Stimulated activated CD8-positive, alpha-beta memory T cell treated with anti-CD3 and anti-CD28 coated beads, Interleukin-4, amount 100 ng/mL, for 24 hours (primary cell): ENCODE data around the gene MX1.

ENCODE experiments used
- DNase-seq: peaks from one replicate; pipeline ENCODE4 v3.0.0-alpha.2; 2020; ENCODE audit warnings: low read depth

MX1 gene

GRCh38 chr21:41460578-41461527 is 34.8 kb downstream of the MX1 start:
- DNase-seq = peak; percentile 26

GRCh38 chr21:41465176-41465781 is 39.2 kb downstream of the MX1 start:
- DNase-seq = no peak

- no peak for DNase-seq
Observed at GRCh38 chr21:41466024-41466820, 40.2 kb downstream of the MX1 start.

- no peak for DNase-seq
Observed at GRCh38 chr21:41470054-41470453, 44.0 kb downstream of the MX1 start.

GRCh38 chr21:41472753-41473548 is 46.9 kb downstream of the MX1 start:
- no peak for DNase-seq

- no peak for DNase-seq
Observed at GRCh38 chr21:41475714-41476420, 49.8 kb downstream of the MX1 start.

- no peak for DNase-seq
Observed at GRCh38 chr21:41477641-41478318, 51.7 kb downstream of the MX1 start.

- no peak for DNase-seq
Observed at GRCh38 chr21:41478319-41479177, 52.5 kb downstream of the MX1 start.

GRCh38 chr21:41479686-41480085 is 53.6 kb downstream of the MX1 start:
- no peak for DNase-seq

- DNase-seq = no peak
Observed at GRCh38 chr21:41480086-41480690, 54.1 kb downstream of the MX1 start.

- DNase-seq = no peak
Observed at GRCh38 chr21:41481191-41481590, 55.2 kb downstream of the MX1 start.

GRCh38 chr21:41482301-41482700 is 56.3 kb downstream of the MX1 start:
- DNase-seq = no peak

- no peak for DNase-seq
Observed at GRCh38 chr21:41482980-41483379, 56.9 kb downstream of the MX1 start.

- no peak for DNase-seq
Observed at GRCh38 chr21:41483415-41483814, 57.4 kb downstream of the MX1 start.

GRCh38 chr21:41483973-41484372 is 57.9 kb downstream of the MX1 start:
- DNase-seq = no peak

GRCh38 chr21:41487082-41487481 is 61.0 kb downstream of the MX1 start:
- no peak for DNase-seq

- DNase-seq = no peak
Observed at GRCh38 chr21:41488080-41488479, 62.0 kb downstream of the MX1 start.

- no peak for DNase-seq
Observed at GRCh38 chr21:41489329-41489728, 63.3 kb downstream of the MX1 start.

GRCh38 chr21:41490330-41490729 is 64.3 kb downstream of the MX1 start:
- no peak for DNase-seq
